ENCODE results near the gene HDAC4. TPM values are rescaled to one million over a fixed set of nuclear protein-coding genes. Genes with fewer than 3 reads are reported as not detected.

HDAC4 gene
- total and polyA plus RNA-seq, 9 of the 15 experiments (the other 6 are each of a cell fraction or from before 2014, with no cell fraction given), result 0.11 to 20.2 (median 4.0) TPM

- POLR2A ChIA-PET, result interaction anchor here (0.6 kb wide), 1 partner anchor 136 kb away, joined by 3 read pairs; no protein-coding TSS in a partner anchor
- H3K4me1 ChIP-seq (replicated peaks in 1 of 2; ENCODE audit: control insufficient read depth in 2 of 2, insufficient read depth in 2 of 2, low read length in 2 of 2), result peaks cover 13 to 30% of the 10 kb centered on the region in 2 experiments
Measured at GRCh38 chr2:239255628-239256349, 145.0 kb downstream of the HDAC4 start.

More at GRCh38 chr2:239255628-239256349, 145.0 kb downstream of the HDAC4 start:
- Histone ChIP-seq H2AFZ (ENCODE audit: low read depth, low read length) (no peak overlapping the region), H3K27ac (ENCODE audit: extremely low read depth, low read depth, low read length) (no peak overlapping the region), H3K4me2 (ENCODE audit: insufficient read depth, low read length) (no peak overlapping the region), H3K9me1 (ENCODE audit: control insufficient read depth, insufficient read depth, low read length) (no peaks in the 10 kb centered on the region), H3K27me3 (ENCODE audit: control insufficient read depth in 2 of 2, insufficient read depth in 2 of 2, low read length in 2 of 2) (no peaks in the 10 kb centered on the region), H3K79me2 (ENCODE audit: control insufficient read depth, insufficient read depth, low read length) (peaks cover 74% of the 10 kb centered on the region), H3K36me3 (ENCODE audit: control insufficient read depth, insufficient read depth, low read length) (no peaks in the 10 kb centered on the region), H3K4me3 (no peak overlapping the region), H4K20me1 (replicated peaks; ENCODE audit: control insufficient read depth, insufficient read depth, low read length) (no peaks in the 10 kb centered on the region), H3K9ac (ENCODE audit: insufficient read depth in 1 of 2, low read depth in 2 of 2, low read length in 2 of 2) (no peak overlapping the region), H3K9me3 (replicated peaks; ENCODE audit: control insufficient read depth, insufficient read depth, low read depth, low read length) (no peaks in the 10 kb centered on the region)
- intact Hi-C loops (cut with micrococcal nuclease), result no loop called here
- ATAC-seq (no peak), DNase-seq (ENCODE audit: extremely low read depth in 1 of 4, low spot score in 3 of 4) (no peak), FAIRE-seq (no peak)
- no TSS peak for BruUV-seq (replicated peaks)
- in situ Hi-C loops (cut with MboI), result no loop called here
- CTCF ChIA-PET (ENCODE audit: low intra/inter-chr PET ratio), result no interaction called here
- no peak for TF ChIP-seq ZNF3 (CRISPR knock-in tag; IDR thresholded peaks at IDR 0.05)
- TF ChIP-seq KAT2B (IDR thresholded peaks at IDR 0.05; ENCODE audit: low read depth, low read length), result no peak
- TF ChIP-seq DIDO1 (tag; IDR thresholded peaks at IDR 0.05; ENCODE audit: low read depth), result no peak
- no peak for TF ChIP-seq ZNF165 (CRISPR knock-in tag; IDR thresholded peaks at IDR 0.05; ENCODE audit: borderline replicate concordance)
- no peak for TF ChIP-seq ZNF24 (IDR thresholded peaks at IDR 0.05)
- no peak for TF ChIP-seq KLF1 (tag; IDR thresholded peaks at IDR 0.05)
- TF ChIP-seq ATF7 (IDR thresholded peaks at IDR 0.05), result no peak
- TF ChIP-seq PTTG1 (tag; IDR thresholded peaks at IDR 0.05; ENCODE audit: low read depth), result no peak
- TF ChIP-seq MTF1 (CRISPR knock-in tag; IDR thresholded peaks at IDR 0.05; ENCODE audit: borderline replicate concordance), result no peak
- no peak for TF ChIP-seq PYGO2 (tag; IDR thresholded peaks at IDR 0.05)
- no peak for TF ChIP-seq MXD1 (CRISPR knock-in tag; IDR thresholded peaks at IDR 0.05; ENCODE audit: borderline replicate concordance, poor library complexity, severe bottlenecking)
- TF ChIP-seq SNAPC5 (CRISPR knock-in tag; IDR thresholded peaks at IDR 0.05), result no peak
- no peak for TF ChIP-seq CBX2 (IDR thresholded peaks at IDR 0.05; ENCODE audit: insufficient read depth, low read length, poor library complexity, severe bottlenecking)
- WGBS (ENCODE audit: insufficient coverage, low coverage, missing lambda C conversion rate), result 74% methylated on average over 7 of the region's 7 CpGs
